Ascending aorta (tissue), 2 donors: ENCODE data around the gene WDR89. TPM values are rescaled to one million over a fixed set of nuclear protein-coding genes. Genes with fewer than 3 reads are reported as not detected.

Source experiments
- DNase-seq, 2 donors: peaks; one replicate each; pipeline ENCODE4 v3.0.0-alpha.2; 2019; ENCODE audit warnings: low spot score in 2 of 2
- H3K27ac ChIP-seq, 2 donors: fragments of 200-600 bp; sonication (generic); one replicate each; pipeline ENCODE4 v1.5.1; 2016 to 2017; ENCODE audit warnings: mild to moderate bottlenecking in 1 of 2
- H3K27me3 ChIP-seq: fragments of 200-600 bp; sonication (generic); one replicate; pipeline ENCODE4 v1.5.1; 2017
- H3K36me3 ChIP-seq, 2 donors: fragments of 200-600 bp; sonication (generic); one replicate each; pipeline ENCODE4 v1.5.1; 2016
- H3K4me1 ChIP-seq, 2 donors: fragments of 200-600 bp; sonication (generic); one replicate each; pipeline ENCODE4 v1.5.1; 2016 to 2017; ENCODE audit warnings: mild to moderate bottlenecking in 1 of 2
- H3K4me3 ChIP-seq, 2 donors: fragments of 200-600 bp; sonication (generic); one replicate each; pipeline ENCODE4 v1.5.1; 2016 to 2017; ENCODE audit warnings: mild to moderate bottlenecking in 1 of 2
- H3K9me3 ChIP-seq, 2 donors: fragments of 200-600 bp; sonication (generic); one replicate each; pipeline ENCODE4 v1.5.1; 2016
- intact Hi-C: fragments of 100-400 bp; cut with DNase I; formaldehyde crosslinking; loops from one replicate; pipeline ENCODE4 v1.15.1; 2023
- total RNA-seq: library from RNA; depleted of rRNA; stranded (reverse); fragments of >200 nt; gene quantifications from one replicate; pipeline ENCODE4 v1.1.0, GENCODE V29; 2016
- TF ChIP-seq, protein P1 (sequence below), 3 experiments: fragments of 200-600 bp in 2 of 3; fragments of 450-650 bp in 1 of 3; sonication (generic) in 2 of 3; IDR thresholded peaks; one replicate each; pipeline ENCODE4 v1.5.1; 2016 to 2019; ENCODE audit warnings: antibody characterized with exemption in 3 of 3, mild to moderate bottlenecking in 1 of 3, moderate library complexity in 1 of 3

Gene WDR89
- total RNA-seq, 1 donor from 2014 or later: not detected

DNA sequence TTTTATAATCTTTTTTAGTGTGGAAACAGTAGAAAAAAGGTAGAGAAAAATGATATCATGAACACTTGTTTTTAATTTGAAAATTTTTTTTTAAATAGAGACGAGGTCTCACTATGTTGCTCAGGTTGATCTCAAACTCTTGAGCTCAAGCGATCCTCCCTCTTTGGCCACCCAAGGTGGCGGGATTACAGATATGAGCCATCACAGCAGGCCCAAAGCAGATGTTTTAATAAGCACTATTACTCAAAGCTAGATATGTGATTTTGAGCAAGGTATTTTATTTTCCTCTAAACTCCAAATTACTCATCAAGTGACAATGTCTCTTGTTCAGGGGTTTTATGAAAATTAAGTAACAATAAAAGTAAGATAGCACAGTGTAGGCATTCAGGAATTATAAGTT is 10.7 kb upstream of the WDR89 start:
- no peak overlapping the region for H3K4me3 ChIP-seq
- H3K9me3 ChIP-seq: no peaks in the 10 kb centered on the region
- no peak overlapping the region for H3K27ac ChIP-seq
- DNase-seq: no peak
- no peaks in the 10 kb centered on the region for H3K4me1 ChIP-seq
- H3K36me3 ChIP-seq: no peaks in the 10 kb centered on the region
- intact Hi-C loops: no loop called here
- H3K27me3 ChIP-seq: no peaks in the 10 kb centered on the region
- TF ChIP-seq, protein P1, sequence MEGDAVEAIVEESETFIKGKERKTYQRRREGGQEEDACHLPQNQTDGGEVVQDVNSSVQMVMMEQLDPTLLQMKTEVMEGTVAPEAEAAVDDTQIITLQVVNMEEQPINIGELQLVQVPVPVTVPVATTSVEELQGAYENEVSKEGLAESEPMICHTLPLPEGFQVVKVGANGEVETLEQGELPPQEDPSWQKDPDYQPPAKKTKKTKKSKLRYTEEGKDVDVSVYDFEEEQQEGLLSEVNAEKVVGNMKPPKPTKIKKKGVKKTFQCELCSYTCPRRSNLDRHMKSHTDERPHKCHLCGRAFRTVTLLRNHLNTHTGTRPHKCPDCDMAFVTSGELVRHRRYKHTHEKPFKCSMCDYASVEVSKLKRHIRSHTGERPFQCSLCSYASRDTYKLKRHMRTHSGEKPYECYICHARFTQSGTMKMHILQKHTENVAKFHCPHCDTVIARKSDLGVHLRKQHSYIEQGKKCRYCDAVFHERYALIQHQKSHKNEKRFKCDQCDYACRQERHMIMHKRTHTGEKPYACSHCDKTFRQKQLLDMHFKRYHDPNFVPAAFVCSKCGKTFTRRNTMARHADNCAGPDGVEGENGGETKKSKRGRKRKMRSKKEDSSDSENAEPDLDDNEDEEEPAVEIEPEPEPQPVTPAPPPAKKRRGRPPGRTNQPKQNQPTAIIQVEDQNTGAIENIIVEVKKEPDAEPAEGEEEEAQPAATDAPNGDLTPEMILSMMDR (IDR thresholded peaks at IDR 0.05): no peak

DNA sequence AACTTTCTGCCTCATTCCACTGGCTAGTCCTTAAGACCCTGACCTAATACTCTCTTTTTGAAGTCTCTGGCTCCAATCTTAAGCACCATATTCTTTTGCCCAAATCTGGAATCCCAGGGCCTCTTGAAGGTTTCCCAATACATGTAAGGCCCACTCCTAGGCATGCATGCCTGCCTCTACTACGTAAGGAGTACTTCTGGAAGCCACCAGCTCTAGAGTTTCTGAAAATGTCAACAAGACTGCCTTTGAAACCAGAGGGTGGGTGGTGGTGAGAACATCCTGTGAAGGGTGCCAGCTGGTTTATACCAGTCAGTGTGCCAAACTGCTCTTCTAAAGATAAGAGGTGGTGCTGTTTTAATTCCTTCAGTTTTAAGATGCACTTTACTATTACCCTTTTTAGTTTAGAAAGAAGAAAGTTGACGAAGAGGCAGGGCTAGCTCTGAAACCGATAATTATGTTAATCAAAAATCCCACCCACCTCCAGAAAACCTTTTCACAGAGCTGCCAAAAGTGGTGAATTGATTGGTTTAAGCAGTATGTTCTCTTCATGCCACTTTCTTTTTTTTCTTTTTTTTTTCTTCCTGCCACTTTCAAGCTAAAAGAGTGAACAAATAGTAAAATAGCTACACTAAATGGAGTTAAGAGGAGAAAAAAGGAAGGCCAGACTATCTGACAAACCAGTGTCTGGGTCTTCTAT is 8.7 kb upstream of the WDR89 start:
- Histone ChIP-seq H3K9me3 (no peaks in the 10 kb centered on the region), H3K27me3 (no peaks in the 10 kb centered on the region), H3K4me1 (no peaks in the 10 kb centered on the region), H3K36me3 (no peaks in the 10 kb centered on the region), H3K27ac (no peak overlapping the region), H3K4me3 (no peak overlapping the region)
- intact Hi-C loops: no loop called here
- DNase-seq: no peak
- TF ChIP-seq, protein P1 (IDR thresholded peaks at IDR 0.05): no peak

DNA sequence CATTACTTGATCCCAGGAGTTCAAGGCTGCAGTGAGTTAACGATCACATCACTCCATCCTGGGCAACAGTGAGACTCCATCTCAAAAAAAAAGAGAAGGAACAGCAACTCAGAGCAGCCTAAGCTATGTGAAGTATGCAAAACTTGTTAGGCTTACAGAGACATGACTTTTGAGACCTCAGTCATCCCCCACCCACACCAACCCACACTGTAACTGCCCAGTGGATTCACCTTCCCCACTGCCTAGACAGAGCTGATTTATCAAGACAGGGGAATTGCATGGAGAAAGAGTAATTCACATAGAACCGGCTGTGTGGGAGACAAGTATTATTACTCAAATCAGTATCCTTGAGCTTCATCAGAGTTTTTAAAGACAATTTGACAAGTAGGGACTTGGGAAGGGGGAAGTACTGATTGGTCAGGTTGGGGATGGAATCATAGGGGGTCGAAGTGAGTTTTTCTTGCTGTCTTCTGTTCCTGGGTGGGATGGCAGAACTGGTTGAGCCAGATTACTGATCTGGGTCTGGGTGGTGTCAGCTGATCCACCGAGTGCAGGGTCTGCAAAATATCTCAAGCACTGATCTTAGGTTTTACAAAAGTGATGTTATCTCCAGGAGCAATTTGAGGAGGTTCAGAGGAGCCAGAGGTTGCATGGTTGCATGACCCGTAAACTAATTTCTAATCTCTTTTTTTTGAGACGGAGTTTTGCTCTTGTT is 6.2 kb upstream of the WDR89 start:
- TF ChIP-seq, protein P1 (IDR thresholded peaks at IDR 0.05): no peak
- DNase-seq: no peak

DNA sequence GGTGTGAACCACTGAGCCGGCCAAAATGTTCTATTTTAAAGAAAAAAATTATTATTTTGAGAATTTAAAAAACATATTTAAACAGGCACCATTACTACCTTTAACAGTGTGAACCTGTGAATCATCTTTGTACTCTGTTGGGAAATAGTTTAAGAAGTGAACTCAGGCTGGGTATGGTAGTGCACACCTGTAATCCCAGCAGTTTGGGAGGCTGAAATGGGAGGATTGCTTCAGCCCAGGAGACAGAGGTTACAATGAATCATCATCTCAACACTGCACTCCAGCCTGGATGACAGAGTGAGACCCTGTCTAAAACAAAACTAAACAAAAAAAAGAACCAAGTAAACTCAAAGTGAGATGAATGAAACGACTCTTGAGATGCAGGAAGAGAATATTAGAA is 3.1 kb upstream of the WDR89 start:
- no peaks in the 10 kb centered on the region for H3K36me3 ChIP-seq
- no peaks in the 10 kb centered on the region for H3K9me3 ChIP-seq
- intact Hi-C loops: loop anchor here (10.0 kb wide), 2 partner anchors 860 to 1270 kb away; partner anchors contain the start of genes CHURC1, ZBTB1 and ZBTB25
- no peak for DNase-seq
- TF ChIP-seq, protein P1 (IDR thresholded peaks at IDR 0.05): no peak
- H3K4me1 ChIP-seq: peaks cover 3 to 11% of the 10 kb centered on the region in 2 donors
- no peaks in the 10 kb centered on the region for H3K27me3 ChIP-seq
- H3K27ac ChIP-seq: no peak overlapping the region
- H3K4me3 ChIP-seq: no peak overlapping the region

More for the DNA sequence above, 6.2 kb upstream of the WDR89 start:
- H3K36me3 ChIP-seq: no peaks in the 10 kb centered on the region
- no peaks in the 10 kb centered on the region for H3K27me3 ChIP-seq
- H3K27ac ChIP-seq: no peak overlapping the region
- no peaks in the 10 kb centered on the region for H3K9me3 ChIP-seq
- no peak overlapping the region for H3K4me3 ChIP-seq
- intact Hi-C loops: loop anchor here (10.0 kb wide), 2 partner anchors 857 to 1267 kb away; partner anchors contain the start of genes CHURC1, ZBTB1 and ZBTB25
- H3K4me1 ChIP-seq: peaks cover 0 to 2% of the 10 kb centered on the region in 2 donors

DNA sequence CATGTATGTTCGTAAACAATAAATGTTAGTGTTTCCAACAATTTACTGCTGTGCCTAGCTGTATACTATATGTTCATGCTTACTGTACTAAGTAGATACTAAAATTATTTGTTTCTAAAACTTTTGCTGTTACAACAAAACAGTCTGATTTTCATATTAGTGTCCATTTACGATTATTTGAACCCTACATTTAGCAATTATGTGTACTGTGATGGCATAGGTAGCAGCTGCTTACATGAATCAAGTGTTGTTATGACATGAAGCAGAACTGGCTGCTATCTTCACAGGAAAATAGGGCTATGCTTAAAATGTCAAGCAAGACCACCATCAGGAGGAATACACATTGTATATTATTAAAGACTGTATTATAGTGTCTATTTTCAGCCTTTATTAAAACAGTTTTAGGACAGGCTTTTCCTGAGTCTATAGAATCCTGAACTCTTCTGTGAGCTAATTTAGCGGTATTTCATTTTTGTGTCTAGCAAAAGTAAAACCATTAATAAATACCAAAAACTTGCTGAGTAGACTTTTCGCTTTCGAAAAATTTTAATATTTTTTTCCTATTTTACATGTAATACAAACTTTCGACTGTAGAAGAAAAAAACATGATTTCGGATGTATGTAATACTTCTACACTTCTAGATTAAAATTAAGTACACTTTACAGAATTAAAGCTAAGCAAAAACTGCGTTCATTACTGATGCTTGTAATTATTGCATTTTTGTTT is 1.1 kb upstream of the WDR89 start:
- H3K9me3 ChIP-seq: no peaks in the 10 kb centered on the region
- no peaks in the 10 kb centered on the region for H3K36me3 ChIP-seq
- peak overlapping the region; percentile 93 to 94 for H3K27ac ChIP-seq
- no peaks in the 10 kb centered on the region for H3K27me3 ChIP-seq
- H3K4me1 ChIP-seq: peaks cover 3 to 11% of the 10 kb centered on the region in 2 donors
- peak overlapping the region; percentile 79 to 83 for H3K4me3 ChIP-seq
- TF ChIP-seq, protein P1 (IDR thresholded peaks at IDR 0.05): no peak
- intact Hi-C loops: loop anchor here (2.0 to 10.0 kb wide), 3 partner anchors 84 to 1272 kb away; partner anchors contain the start of genes CHURC1, ZBTB1 and ZBTB25
- no peak for DNase-seq
